ENCODE results near the gene MCTP1. TPM values are rescaled to one million over a fixed set of nuclear protein-coding genes. Genes with fewer than 3 reads are reported as not detected.
A peak's percentile ranks its signal among the peaks of the same experiment; 100 is the strongest.

Gene MCTP1
- total RNA-seq, 1 experiment from 2014 or later: 0.41 TPM

DNA sequence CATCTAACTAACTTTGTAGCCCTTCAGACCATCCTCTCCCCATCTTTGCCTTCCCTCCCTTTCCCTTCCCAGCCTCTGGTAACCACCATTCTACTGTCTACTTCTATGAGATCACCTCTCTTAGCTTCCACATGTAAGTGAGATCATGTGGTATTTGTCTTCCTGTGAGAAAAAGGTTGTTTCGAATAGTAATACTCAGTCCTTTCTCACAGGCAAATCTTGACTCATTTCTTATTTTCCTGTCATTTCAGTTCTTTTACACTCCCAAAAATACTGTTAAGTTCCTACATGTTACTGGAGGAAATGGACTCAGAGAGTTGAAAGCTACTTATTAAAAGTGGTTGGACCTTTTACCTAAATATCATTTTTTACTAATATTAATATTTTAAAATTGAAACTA lies 584.3 kb downstream of the MCTP1 start:
- Histone ChIP-seq H3K4me3 (ENCODE audit: low read length) (no peak overlapping the region), H4K20me1 (ENCODE audit: insufficient read depth, low read depth, low read length) (no peaks in the 10 kb centered on the region), H3K27ac (ENCODE audit: low read length) (no peak overlapping the region), H3K79me2 (ENCODE audit: low read length) (no peaks in the 10 kb centered on the region), H3K4me2 (ENCODE audit: low read depth, low read length, poor library complexity, severe bottlenecking) (no peak overlapping the region), H3K9me3 (ENCODE audit: low read length) (no peaks in the 10 kb centered on the region), H2AFZ (ENCODE audit: low read length) (no peak overlapping the region), H3K27me3 (ENCODE audit: low read length) (no peaks in the 10 kb centered on the region), H3K36me3 (ENCODE audit: insufficient read depth, low read length) (peaks cover 5% of the 10 kb centered on the region; the same call in 1 of the 2 replicates), H3K9ac (ENCODE audit: low read length) (no peak overlapping the region), H3K4me1 (ENCODE audit: low read length) (peaks cover 4% of the 10 kb centered on the region; the same call in 1 of the 2 replicates), H3K9me2 (replicated peaks; ENCODE audit: insufficient read depth, low read length) (no peaks in the 10 kb centered on the region)
- DNase-seq: no peak

DNA sequence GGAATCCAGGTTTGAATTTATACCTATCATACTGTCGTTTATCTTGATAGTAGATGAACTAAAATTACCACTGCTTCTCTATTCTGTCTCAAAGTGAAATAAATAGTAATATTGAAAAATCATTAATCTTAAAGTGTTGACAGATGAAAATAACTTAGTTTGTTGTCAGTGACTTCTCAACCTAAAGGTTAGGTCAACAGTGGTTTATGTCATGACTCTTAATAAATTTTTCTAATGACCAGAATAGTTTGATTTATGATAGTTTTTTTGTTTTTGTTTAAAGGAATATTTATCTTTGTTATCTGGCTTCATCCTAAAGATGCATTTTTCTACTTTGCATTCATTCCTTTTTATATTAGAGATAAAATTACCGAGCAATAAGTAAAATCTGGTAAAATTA lies 585.3 kb downstream of the MCTP1 start:
- no peaks in the 10 kb centered on the region for H3K9me3 ChIP-seq (ENCODE audit: low read length)
- no peaks in the 10 kb centered on the region for H3K79me2 ChIP-seq (ENCODE audit: low read length)
- H3K9me2 ChIP-seq (replicated peaks; ENCODE audit: insufficient read depth, low read length): no peaks in the 10 kb centered on the region
- H2AFZ ChIP-seq (ENCODE audit: low read length): no peak overlapping the region
- H3K4me2 ChIP-seq (ENCODE audit: low read depth, low read length, poor library complexity, severe bottlenecking): no peak overlapping the region
- H4K20me1 ChIP-seq (ENCODE audit: insufficient read depth, low read depth, low read length): no peaks in the 10 kb centered on the region
- peaks cover 4% of the 10 kb centered on the region; the same call in 1 of the 2 replicates for H3K4me1 ChIP-seq (ENCODE audit: low read length)
- DNase-seq: no peak
- no peak overlapping the region for H3K9ac ChIP-seq (ENCODE audit: low read length)
- H3K27ac ChIP-seq (ENCODE audit: low read length): no peak overlapping the region
- no peak overlapping the region for H3K4me3 ChIP-seq (ENCODE audit: low read length)
- peaks cover 11% of the 10 kb centered on the region; the same call in 1 of the 2 replicates for H3K36me3 ChIP-seq (ENCODE audit: insufficient read depth, low read length)
- no peaks in the 10 kb centered on the region for H3K27me3 ChIP-seq (ENCODE audit: low read length)

DNA sequence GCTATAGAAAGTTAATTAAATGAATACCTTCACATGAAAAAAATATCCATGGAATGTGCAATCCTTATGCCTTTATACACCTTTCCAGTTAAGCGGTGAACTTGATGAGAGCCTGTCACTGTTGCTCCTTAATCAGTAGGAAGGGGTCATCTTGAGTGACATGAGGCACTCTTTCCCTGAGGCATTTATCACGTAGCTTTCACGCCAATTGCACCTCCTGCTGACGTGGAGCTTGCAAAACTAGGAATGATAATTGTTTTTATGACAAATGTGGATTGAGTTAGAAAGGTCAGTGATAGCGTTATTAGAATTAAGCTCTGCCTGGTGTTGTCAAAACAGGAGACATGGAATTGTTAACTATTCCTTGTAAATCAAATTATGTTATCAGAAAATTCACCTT lies 586.7 kb downstream of the MCTP1 start:
- H3K27ac ChIP-seq (ENCODE audit: low read length): no peak overlapping the region
- H3K9me2 ChIP-seq (replicated peaks; ENCODE audit: insufficient read depth, low read length): no peaks in the 10 kb centered on the region
- H3K9me3 ChIP-seq (ENCODE audit: low read length): no peaks in the 10 kb centered on the region
- no peaks in the 10 kb centered on the region for H3K79me2 ChIP-seq (ENCODE audit: low read length)
- H4K20me1 ChIP-seq (ENCODE audit: insufficient read depth, low read depth, low read length): no peaks in the 10 kb centered on the region
- peaks cover 12% of the 10 kb centered on the region; the same call in 1 of the 2 replicates for H3K36me3 ChIP-seq (ENCODE audit: insufficient read depth, low read length)
- H3K4me2 ChIP-seq (ENCODE audit: low read depth, low read length, poor library complexity, severe bottlenecking): no peak overlapping the region
- H3K9ac ChIP-seq (ENCODE audit: low read length): no peak overlapping the region
- H3K4me3 ChIP-seq (ENCODE audit: low read length): no peak overlapping the region
- DNase-seq: no peak
- H3K4me1 ChIP-seq (ENCODE audit: low read length): peaks cover 4% of the 10 kb centered on the region; the same call in 1 of the 2 replicates
- no peaks in the 10 kb centered on the region for H3K27me3 ChIP-seq (ENCODE audit: low read length)
- no peak overlapping the region for H2AFZ ChIP-seq (ENCODE audit: low read length)

DNA sequence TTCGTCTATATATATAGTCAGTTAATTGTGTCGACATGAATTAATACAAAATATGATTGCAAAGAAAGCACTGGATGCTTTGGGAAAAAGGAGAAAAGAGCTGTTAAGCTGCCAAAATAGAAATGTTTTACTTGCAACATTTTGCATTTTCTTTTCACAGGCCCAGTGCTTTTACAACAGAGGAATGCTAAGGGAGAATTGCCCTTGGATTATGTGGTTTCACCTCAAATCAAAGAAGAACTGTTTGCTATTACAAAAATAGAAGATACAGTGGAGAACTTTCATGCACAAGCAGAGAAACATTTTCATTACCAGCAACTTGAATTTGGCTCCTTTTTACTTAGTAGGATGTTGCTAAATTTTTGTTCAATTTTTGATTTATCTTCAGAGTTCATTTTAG lies 590.2 kb downstream of the MCTP1 start:
- Histone ChIP-seq H3K9me3 (ENCODE audit: low read length) (no peaks in the 10 kb centered on the region), H3K36me3 (ENCODE audit: insufficient read depth, low read length) (peaks cover 19% of the 10 kb centered on the region; the same call in 1 of the 2 replicates), H3K9me2 (replicated peaks; ENCODE audit: insufficient read depth, low read length) (no peaks in the 10 kb centered on the region), H2AFZ (ENCODE audit: low read length) (no peak overlapping the region), H3K27me3 (ENCODE audit: low read length) (no peaks in the 10 kb centered on the region), H4K20me1 (ENCODE audit: insufficient read depth, low read depth, low read length) (no peaks in the 10 kb centered on the region), H3K9ac (ENCODE audit: low read length) (no peak overlapping the region), H3K27ac (ENCODE audit: low read length) (no peak overlapping the region), H3K4me1 (ENCODE audit: low read length) (peaks cover 6% of the 10 kb centered on the region), H3K4me3 (ENCODE audit: low read length) (no peak overlapping the region), H3K4me2 (ENCODE audit: low read depth, low read length, poor library complexity, severe bottlenecking) (no peak overlapping the region), H3K79me2 (ENCODE audit: low read length) (no peaks in the 10 kb centered on the region)
- no peak for DNase-seq

DNA sequence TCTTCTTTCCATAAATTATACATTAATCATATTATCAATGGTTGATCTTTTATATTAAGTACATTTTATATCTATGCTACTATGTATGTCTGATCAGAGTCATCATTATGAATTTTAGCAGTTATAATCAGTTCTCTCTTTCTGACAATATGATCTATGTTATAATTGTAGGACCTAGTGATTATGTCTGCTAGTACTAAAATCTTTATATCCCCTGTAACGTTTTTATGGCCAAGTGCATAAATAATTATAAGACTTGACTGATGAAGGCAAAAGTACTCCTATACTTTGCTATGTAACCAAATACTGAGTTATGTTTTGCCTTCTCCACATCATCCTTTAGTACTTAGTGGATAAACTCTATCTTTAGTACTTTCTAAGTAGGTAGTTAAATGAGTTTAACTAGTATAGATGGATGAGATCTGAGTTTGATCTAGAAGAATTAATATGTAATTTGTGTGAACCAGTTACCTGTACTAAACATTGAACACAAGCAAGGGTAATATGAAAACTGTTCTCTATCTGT lies 591.0 kb downstream of the MCTP1 start:
- H3K27ac ChIP-seq (ENCODE audit: low read length): no peak overlapping the region
- peaks cover 21% of the 10 kb centered on the region; the same call in 1 of the 2 replicates for H3K36me3 ChIP-seq (ENCODE audit: insufficient read depth, low read length)
- no peak overlapping the region for H3K4me3 ChIP-seq (ENCODE audit: low read length)
- H3K9me3 ChIP-seq (ENCODE audit: low read length): no peaks in the 10 kb centered on the region
- peaks cover 6% of the 10 kb centered on the region for H3K4me1 ChIP-seq (ENCODE audit: low read length)
- H3K4me2 ChIP-seq (ENCODE audit: low read depth, low read length, poor library complexity, severe bottlenecking): no peak overlapping the region
- no peaks in the 10 kb centered on the region for H4K20me1 ChIP-seq (ENCODE audit: insufficient read depth, low read depth, low read length)
- H3K9ac ChIP-seq (ENCODE audit: low read length): no peak overlapping the region
- no peaks in the 10 kb centered on the region for H3K79me2 ChIP-seq (ENCODE audit: low read length)
- H3K27me3 ChIP-seq (ENCODE audit: low read length): no peaks in the 10 kb centered on the region
- DNase-seq: no peak
- no peak overlapping the region for H2AFZ ChIP-seq (ENCODE audit: low read length)
- H3K9me2 ChIP-seq (replicated peaks; ENCODE audit: insufficient read depth, low read length): no peaks in the 10 kb centered on the region

DNA sequence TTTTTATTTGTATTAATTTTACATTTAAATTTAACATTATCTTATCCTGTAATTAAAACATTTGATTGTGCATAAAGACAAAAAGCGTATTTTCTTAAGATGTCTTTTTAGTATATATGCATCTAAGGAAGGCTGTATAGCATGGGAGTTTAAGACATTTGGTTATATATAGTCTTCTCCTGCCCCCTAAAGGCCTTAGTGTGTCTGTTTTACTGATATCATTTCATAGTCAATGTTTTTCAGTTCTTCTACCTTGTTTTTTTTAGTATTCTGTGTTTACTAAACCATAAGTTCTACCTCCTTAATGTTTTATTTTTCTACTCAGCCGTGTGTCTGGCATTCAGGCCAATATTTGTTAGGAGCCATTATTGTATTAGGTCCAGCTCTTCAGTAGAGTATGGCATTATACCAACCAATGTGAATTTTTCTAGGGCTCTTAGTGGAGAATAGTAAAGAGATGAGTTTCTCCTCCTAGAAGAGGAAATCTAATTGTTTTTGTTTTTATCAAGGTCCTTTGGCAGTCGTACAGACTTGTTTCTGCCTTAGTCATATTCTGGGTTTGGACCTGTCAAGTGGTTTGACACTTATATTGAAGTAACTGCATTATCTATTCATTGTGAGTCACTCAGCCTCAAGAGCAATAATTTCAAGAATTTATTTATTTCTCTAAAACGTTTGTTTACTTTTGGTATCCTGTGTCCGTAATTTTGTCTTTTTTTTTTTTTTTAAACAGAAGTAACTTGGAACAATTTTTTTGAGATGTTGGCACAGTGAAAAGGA lies 591.7 kb downstream of the MCTP1 start:
- H3K27ac ChIP-seq (ENCODE audit: low read length): no peak overlapping the region

DNA sequence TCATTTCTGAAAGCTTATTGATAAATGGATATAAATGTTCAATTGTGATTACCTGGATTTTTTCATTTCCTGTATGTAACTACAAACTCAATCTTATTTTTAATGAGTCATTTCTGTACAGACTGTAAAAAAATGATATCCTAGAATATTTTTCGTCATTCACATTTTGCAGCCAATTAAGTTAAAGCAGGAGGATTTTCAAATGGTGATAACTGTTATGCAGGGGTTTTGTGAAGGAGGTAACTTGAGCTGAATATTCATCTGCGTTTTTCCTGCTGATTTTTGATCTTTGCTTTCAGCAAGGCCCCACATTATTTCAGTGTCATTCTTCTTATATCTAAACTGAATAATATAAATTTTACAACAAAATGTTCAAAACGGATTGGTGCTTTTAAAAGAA lies 592.3 kb downstream of the MCTP1 start:
- Histone ChIP-seq H3K4me1 (ENCODE audit: low read length) (peaks cover 6% of the 10 kb centered on the region), H4K20me1 (ENCODE audit: insufficient read depth, low read depth, low read length) (no peaks in the 10 kb centered on the region), H3K9ac (ENCODE audit: low read length) (no peak overlapping the region), H3K27ac (ENCODE audit: low read length) (no peak overlapping the region), H3K36me3 (ENCODE audit: insufficient read depth, low read length) (peaks cover 24% of the 10 kb centered on the region; the same call in 1 of the 2 replicates), H3K9me3 (ENCODE audit: low read length) (no peaks in the 10 kb centered on the region), H3K4me3 (ENCODE audit: low read length) (no peak overlapping the region), H3K4me2 (ENCODE audit: low read depth, low read length, poor library complexity, severe bottlenecking) (no peak overlapping the region), H2AFZ (ENCODE audit: low read length) (no peak overlapping the region), H3K27me3 (ENCODE audit: low read length) (no peaks in the 10 kb centered on the region), H3K9me2 (replicated peaks; ENCODE audit: insufficient read depth, low read length) (no peaks in the 10 kb centered on the region), H3K79me2 (ENCODE audit: low read length) (no peaks in the 10 kb centered on the region)
- no peak for DNase-seq

More for the DNA sequence above, 591.7 kb downstream of the MCTP1 start:
- H2AFZ ChIP-seq (ENCODE audit: low read length): no peak overlapping the region
- no peaks in the 10 kb centered on the region for H3K27me3 ChIP-seq (ENCODE audit: low read length)
- H3K4me3 ChIP-seq (ENCODE audit: low read length): no peak overlapping the region
- H3K79me2 ChIP-seq (ENCODE audit: low read length): no peaks in the 10 kb centered on the region
- no peaks in the 10 kb centered on the region for H3K9me3 ChIP-seq (ENCODE audit: low read length)
- H4K20me1 ChIP-seq (ENCODE audit: insufficient read depth, low read depth, low read length): no peaks in the 10 kb centered on the region
- H3K4me2 ChIP-seq (ENCODE audit: low read depth, low read length, poor library complexity, severe bottlenecking): no peak overlapping the region
- DNase-seq: peak; percentile 68
- peaks cover 6% of the 10 kb centered on the region for H3K4me1 ChIP-seq (ENCODE audit: low read length)
- peaks cover 24% of the 10 kb centered on the region; the same call in 1 of the 2 replicates for H3K36me3 ChIP-seq (ENCODE audit: insufficient read depth, low read length)
- no peak overlapping the region for H3K9ac ChIP-seq (ENCODE audit: low read length)
- H3K9me2 ChIP-seq (replicated peaks; ENCODE audit: insufficient read depth, low read length): no peaks in the 10 kb centered on the region

DNA sequence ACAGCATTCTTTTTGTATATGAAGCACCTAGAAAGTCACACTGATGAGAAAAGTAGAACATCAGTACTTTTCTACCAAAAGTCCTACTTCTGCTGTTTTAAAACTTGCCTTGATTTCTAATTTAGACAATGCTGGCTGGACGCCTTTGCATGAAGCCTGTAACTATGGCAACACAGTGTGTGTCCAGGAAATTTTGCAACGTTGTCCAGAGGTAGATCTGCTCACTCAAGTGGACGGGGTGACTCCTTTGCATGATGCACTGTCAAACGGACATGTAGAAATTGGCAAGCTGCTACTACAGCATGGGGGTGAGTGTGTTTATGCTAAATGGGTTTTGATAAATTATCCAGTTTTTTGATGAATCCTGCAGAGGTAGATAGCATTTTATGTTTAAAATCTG lies 592.9 kb downstream of the MCTP1 start:
- Histone ChIP-seq H2AFZ (ENCODE audit: low read length) (no peak overlapping the region), H3K9me3 (ENCODE audit: low read length) (no peaks in the 10 kb centered on the region), H3K4me2 (ENCODE audit: low read depth, low read length, poor library complexity, severe bottlenecking) (no peak overlapping the region), H3K4me3 (ENCODE audit: low read length) (no peak overlapping the region), H3K9ac (ENCODE audit: low read length) (no peak overlapping the region), H3K36me3 (ENCODE audit: insufficient read depth, low read length) (peaks cover 23% of the 10 kb centered on the region; the same call in 1 of the 2 replicates), H3K4me1 (ENCODE audit: low read length) (peaks cover 6% of the 10 kb centered on the region), H3K79me2 (ENCODE audit: low read length) (no peaks in the 10 kb centered on the region), H3K9me2 (replicated peaks; ENCODE audit: insufficient read depth, low read length) (no peaks in the 10 kb centered on the region), H4K20me1 (ENCODE audit: insufficient read depth, low read depth, low read length) (no peaks in the 10 kb centered on the region), H3K27me3 (ENCODE audit: low read length) (no peaks in the 10 kb centered on the region), H3K27ac (ENCODE audit: low read length) (no peak overlapping the region)
- no peak for DNase-seq

Measured in Karpas-422 (cell line).